HG02642 (cell line): ENCODE results near the gene TAAR8.
"Not testable (repeated sequence)": the region's sequence is repeated elsewhere in the genome, so short reads cannot be mapped to it uniquely, and the experiment has no call there.

Experiments
- ATAC-seq: cut with Tn5 transposase; IDR thresholded peaks from one replicate; pipeline ENCODE4 v1.9.1; 2021; ENCODE audit warnings: mild to moderate bottlenecking; ENCODE audit not compliant: unreplicated experiment, poor library complexity

TAAR8 gene

GRCh38 chr6:132537977-132538376 is 14.5 kb upstream of the TAAR8 start, which contains the start of gene TAAR9:
TAAR9 (plus strand) TSS chr6:132538277; CDS start chr6:132538290, 13 bp downstream.
- ATAC-seq: no peak

GRCh38 chr6:132544826-132545225 is 7.6 kb upstream of the TAAR8 start:
- no peak for ATAC-seq

- no peak for ATAC-seq
Observed at GRCh38 chr6:132548746-132549463, 3.6 kb upstream of the TAAR8 start.

GRCh38 chr6:132551214-132551613 is 1.3 kb upstream of the TAAR8 start:
- ATAC-seq: no peak

- not testable (repeated sequence) for ATAC-seq
Observed at GRCh38 chr6:132560087-132560486, 7.6 kb downstream of the TAAR8 start.

GRCh38 chr6:132566404-132566803 is 13.9 kb downstream of the TAAR8 start:
- ATAC-seq: no peak

GRCh38 chr6:132567566-132567965 is 15.1 kb downstream of the TAAR8 start:
- ATAC-seq: no peak

- no peak for ATAC-seq
Observed at GRCh38 chr6:132568611-132569010, 16.1 kb downstream of the TAAR8 start.

GRCh38 chr6:132569170-132569569 is 16.7 kb downstream of the TAAR8 start:
- no peak for ATAC-seq

- ATAC-seq: no peak
Observed at GRCh38 chr6:132570221-132570777, 17.8 kb downstream of the TAAR8 start, which contains the start of gene TAAR6. TAAR6 (plus strand) TSS chr6:132570322; CDS start chr6:132570322, 0 bp downstream.

- no peak for ATAC-seq
Observed at GRCh38 chr6:132571774-132572173, 19.3 kb downstream of the TAAR8 start.

- ATAC-seq: no peak
Observed at GRCh38 chr6:132584698-132585097, 32.2 kb downstream of the TAAR8 start.

GRCh38 chr6:132587424-132587823 is 35.0 kb downstream of the TAAR8 start:
- ATAC-seq: no peak

GRCh38 chr6:132589454-132589853 is 37.0 kb downstream of the TAAR8 start, which contains the start of gene TAAR5:
TAAR5 (minus strand) TSS chr6:132589741; CDS start chr6:132589686, 55 bp downstream.
- ATAC-seq: no peak

- ATAC-seq: no peak
Observed at GRCh38 chr6:132590362-132590761, 37.9 kb downstream of the TAAR8 start.

- no peak for ATAC-seq
Observed at GRCh38 chr6:132592855-132593254, 40.4 kb downstream of the TAAR8 start.

- no peak for ATAC-seq
Observed at GRCh38 chr6:132596201-132596600, 43.7 kb downstream of the TAAR8 start.

- ATAC-seq: peak; percentile 80
Observed at GRCh38 chr6:132598473-132598872, 46.0 kb downstream of the TAAR8 start.

- ATAC-seq: not testable (repeated sequence)
Observed at GRCh38 chr6:132600900-132601299, 48.4 kb downstream of the TAAR8 start.
